ENCODE measurements around the gene NAV2. TPM values are rescaled to one million over a fixed set of nuclear protein-coding genes. Genes with fewer than 3 reads are reported as not detected.

The NAV2 gene
- total RNA-seq, 1 experiment from 2014 or later, result 63.5 TPM

GRCh38 chr11:19683862-19684491 lies 28.7 kb upstream of the NAV2 start:
- Mint-ChIP-seq H3K4me1 (ENCODE audit: low read depth, unreplicated experiment) (no peaks in the 10 kb centered on the region), H3K27me3 (ENCODE audit: insufficient read depth, unreplicated experiment) (peaks cover 22% of the 10 kb centered on the region), H3K4me3 (ENCODE audit: unreplicated experiment) (no peak overlapping the region), H3K9me3 (ENCODE audit: unreplicated experiment) (no peaks in the 10 kb centered on the region), H3K36me3 (ENCODE audit: insufficient read depth, unreplicated experiment) (no peaks in the 10 kb centered on the region), H3K27ac (ENCODE audit: unreplicated experiment) (no peak overlapping the region)
- POLR2A ChIA-PET, result no interaction called here
- H3K36me3 ChIP-seq (ENCODE audit: control insufficient read depth, insufficient read depth, low read length), result no peaks in the 10 kb centered on the region
- CTCF ChIA-PET, result no interaction called here
- no TSS peak for BruUV-seq (replicated peaks)
- no peaks in the 10 kb centered on the region for H3K27me3 ChIP-seq (replicated peaks; ENCODE audit: control insufficient read depth, insufficient read depth, low read length)
- TF ChIP-seq CTCF (IDR thresholded peaks at IDR 0.05; ENCODE audit: insufficient read depth in 1 of 2, low read depth in 1 of 2, low read length in 1 of 2, severe bottlenecking in 1 of 2, unreplicated experiment in 1 of 2), result no peak
- H3K9me3 ChIP-seq, result no peaks in the 10 kb centered on the region
- intact Hi-C loops (cut with micrococcal nuclease; ENCODE audit: unreplicated experiment), result no loop called here
- H3K4me3 ChIP-seq (ENCODE audit: low read depth, low read length), result no peak overlapping the region
- no peaks in the 10 kb centered on the region for H3K4me1 ChIP-seq
- no peak for DNase-seq

GRCh38 chr11:19686234-19686633 lies 26.4 kb upstream of the NAV2 start:
- intact Hi-C loops (cut with micrococcal nuclease; ENCODE audit: unreplicated experiment), result no loop called here
- Histone ChIP-seq H3K27me3 (replicated peaks; ENCODE audit: control insufficient read depth, insufficient read depth, low read length) (no peaks in the 10 kb centered on the region), H3K4me3 (ENCODE audit: low read depth, low read length) (no peak overlapping the region), H3K9me3 (no peaks in the 10 kb centered on the region), H3K36me3 (ENCODE audit: control insufficient read depth, insufficient read depth, low read length) (no peaks in the 10 kb centered on the region), H3K4me1 (no peaks in the 10 kb centered on the region)
- BruUV-seq (replicated peaks), result no TSS peak
- Mint-ChIP-seq H3K27ac (ENCODE audit: unreplicated experiment) (no peak overlapping the region), H3K4me1 (ENCODE audit: low read depth, unreplicated experiment) (no peaks in the 10 kb centered on the region), H3K36me3 (ENCODE audit: insufficient read depth, unreplicated experiment) (no peaks in the 10 kb centered on the region), H3K9me3 (ENCODE audit: unreplicated experiment) (no peaks in the 10 kb centered on the region), H3K4me3 (ENCODE audit: unreplicated experiment) (no peak overlapping the region), H3K27me3 (ENCODE audit: insufficient read depth, unreplicated experiment) (peaks cover 11% of the 10 kb centered on the region)
- no peak for TF ChIP-seq CTCF (IDR thresholded peaks at IDR 0.05; ENCODE audit: insufficient read depth in 1 of 2, low read depth in 1 of 2, low read length in 1 of 2, severe bottlenecking in 1 of 2, unreplicated experiment in 1 of 2)
- no peak for DNase-seq
- ChIA-PET POLR2A (no interaction called here), CTCF (no interaction called here)

GRCh38 chr11:19687392-19687791 lies 25.2 kb upstream of the NAV2 start:
- H3K4me3 Mint-ChIP-seq (ENCODE audit: unreplicated experiment), result no peak overlapping the region
- no peaks in the 10 kb centered on the region for H3K4me1 ChIP-seq
- no peaks in the 10 kb centered on the region for H3K9me3 Mint-ChIP-seq (ENCODE audit: unreplicated experiment)
- H3K36me3 ChIP-seq (ENCODE audit: control insufficient read depth, insufficient read depth, low read length), result no peaks in the 10 kb centered on the region
- H3K9me3 ChIP-seq, result no peaks in the 10 kb centered on the region
- no TSS peak for BruUV-seq (replicated peaks)
- ChIA-PET POLR2A (no interaction called here), CTCF (no interaction called here)
- no peak for TF ChIP-seq CTCF (IDR thresholded peaks at IDR 0.05; ENCODE audit: insufficient read depth in 1 of 2, low read depth in 1 of 2, low read length in 1 of 2, severe bottlenecking in 1 of 2, unreplicated experiment in 1 of 2)
- H3K27me3 ChIP-seq (replicated peaks; ENCODE audit: control insufficient read depth, insufficient read depth, low read length), result no peaks in the 10 kb centered on the region
- no peaks in the 10 kb centered on the region for H3K36me3 Mint-ChIP-seq (ENCODE audit: insufficient read depth, unreplicated experiment)
- H3K4me3 ChIP-seq (ENCODE audit: low read depth, low read length), result no peak overlapping the region
- DNase-seq, result no peak
- no peak overlapping the region for H3K27ac Mint-ChIP-seq (ENCODE audit: unreplicated experiment)
- intact Hi-C loops (cut with micrococcal nuclease; ENCODE audit: unreplicated experiment), result no loop called here
- no peaks in the 10 kb centered on the region for H3K4me1 Mint-ChIP-seq (ENCODE audit: low read depth, unreplicated experiment)
- H3K27me3 Mint-ChIP-seq (ENCODE audit: insufficient read depth, unreplicated experiment), result peaks cover 14% of the 10 kb centered on the region
